Lower leg skin (tissue), 4 donors: ENCODE data around the gene XYLT1. TPM values are rescaled to one million over a fixed set of nuclear protein-coding genes. Genes with fewer than 3 reads are reported as not detected.

Experiments
- DNase-seq, 2 donors: peaks; one replicate each; pipeline ENCODE4 v3.0.0-alpha.2; 2019; ENCODE audit warnings: low spot score in 2 of 2
- H3K4me3 ChIP-seq: fragments of 200-600 bp; sonication (generic); 2 replicates; pipeline ENCODE4 v1.5.1; 2017; ENCODE audit warnings: mild to moderate bottlenecking, low read depth; ENCODE audit not compliant: poor library complexity, severe bottlenecking
- CTCF ChIP-seq, 3 donors: fragments of 450-650 bp; IDR thresholded peaks; one replicate each; pipeline ENCODE4 v1.5.1; 2016; ENCODE audit warnings: antibody characterized with exemption in 3 of 3, mild to moderate bottlenecking in 3 of 3, moderate library complexity in 2 of 3
- POLR2A ChIP-seq, 2 donors: fragments of 450-650 bp; IDR thresholded peaks; one replicate each; pipeline ENCODE4 v1.6.1; 2016 to 2017; ENCODE audit warnings: antibody characterized with exemption in 2 of 2, mild to moderate bottlenecking in 1 of 2, moderate library complexity in 1 of 2
- WGBS, 2 donors: methylation state at CpG; one replicate each; pipeline ENCODE4 v1.1.5; 2018; 5-methylcytosine and 5-hydroxymethylcytosine counted together
- intact Hi-C: fragments of 100-400 bp; cut with DNase I; formaldehyde crosslinking; loops from one replicate; pipeline ENCODE4 v1.15.0; 2023; ENCODE audit warnings: low total_unique reads
- total RNA-seq, 4 donors: library from RNA; depleted of rRNA; stranded (reverse); fragments of >200 nt; gene quantifications; one replicate each; pipeline ENCODE4 v1.1.0, GENCODE V29; 2016

XYLT1 gene
- total RNA-seq, 4 donors from 2014 or later = 17.2 to 20.3 (median 19.7) TPM

DNA sequence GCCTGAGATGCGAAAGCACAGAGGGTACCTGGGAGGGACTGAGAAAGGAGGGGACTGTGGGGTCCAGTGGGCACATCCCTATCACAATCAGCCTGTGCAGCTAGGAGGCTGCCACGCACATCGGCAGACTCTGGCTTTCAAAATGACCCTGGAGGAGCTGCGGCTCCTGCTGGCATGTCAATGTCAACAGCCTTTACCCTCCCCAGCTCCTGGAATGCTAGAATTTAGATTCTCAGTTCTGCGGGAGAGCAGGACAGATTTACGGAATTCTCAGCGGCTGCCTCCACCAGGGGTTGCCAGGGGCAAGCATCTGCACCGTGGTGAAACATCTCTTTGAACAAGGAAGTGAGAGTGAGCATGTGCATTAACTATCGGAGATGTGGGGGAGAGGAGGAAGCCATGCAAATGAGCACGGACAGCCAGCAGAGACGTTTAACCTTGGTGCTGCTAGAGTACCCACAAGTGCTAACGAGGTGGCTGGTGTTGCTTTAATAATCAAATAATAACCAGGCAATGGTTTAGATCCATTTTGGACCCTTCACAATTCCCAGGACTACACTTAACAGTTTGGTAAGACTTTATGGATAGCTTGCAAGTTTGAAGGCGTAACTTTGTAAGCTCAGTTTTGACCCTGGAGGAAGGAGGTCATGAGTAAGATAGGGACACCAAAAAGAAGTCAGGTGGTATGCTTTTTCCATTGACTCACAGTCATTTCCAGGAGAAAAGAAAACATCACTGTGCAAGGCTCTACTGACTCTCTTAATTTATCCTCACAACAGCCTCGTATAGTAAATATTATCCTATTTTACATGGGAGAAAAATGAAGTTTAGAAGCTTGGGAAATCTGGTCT is 54.1 kb downstream of the XYLT1 start:
- intact Hi-C loops = no loop called here
- peak in 1 of 2 donors; percentile 39 for DNase-seq
- WGBS, 2 donors = 30 to 36% methylated on average over 14 of the region's 14 CpGs
- H3K4me3 ChIP-seq = no peak overlapping the region
- TF ChIP-seq CTCF (IDR thresholded peaks at IDR 0.05) (no peak), POLR2A (IDR thresholded peaks at IDR 0.05) (no peak)

GRCh38 chr16:17414916-17415315 is 55.8 kb downstream of the XYLT1 start:
- 93 to 95% methylated on average over 8 of the region's 8 CpGs for WGBS, 2 donors

GRCh38 chr16:17414421-17414820 is 56.3 kb downstream of the XYLT1 start:
- H3K4me3 ChIP-seq = no peak overlapping the region
- no peak for DNase-seq
- WGBS, 2 donors = 76% methylated on average over 8 of the region's 8 CpGs
- intact Hi-C loops = no loop called here
- TF ChIP-seq POLR2A (IDR thresholded peaks at IDR 0.05) (no peak), CTCF (IDR thresholded peaks at IDR 0.05) (no peak)

More at GRCh38 chr16:17414916-17415315, 55.8 kb downstream of the XYLT1 start:
- intact Hi-C loops = no loop called here
- H3K4me3 ChIP-seq = no peak overlapping the region
- no peak for TF ChIP-seq CTCF (IDR thresholded peaks at IDR 0.05)
- TF ChIP-seq POLR2A (IDR thresholded peaks at IDR 0.05) = no peak
- DNase-seq = no peak

- DNase-seq = no peak
- TF ChIP-seq CTCF (IDR thresholded peaks at IDR 0.05) (no peak), POLR2A (IDR thresholded peaks at IDR 0.05) (no peak)
- intact Hi-C loops = no loop called here
- 93 to 98% methylated on average over 4 of the region's 4 CpGs for WGBS, 2 donors
- no peak overlapping the region for H3K4me3 ChIP-seq
Observed at GRCh38 chr16:17413508-17413907, 57.3 kb downstream of the XYLT1 start.

DNA sequence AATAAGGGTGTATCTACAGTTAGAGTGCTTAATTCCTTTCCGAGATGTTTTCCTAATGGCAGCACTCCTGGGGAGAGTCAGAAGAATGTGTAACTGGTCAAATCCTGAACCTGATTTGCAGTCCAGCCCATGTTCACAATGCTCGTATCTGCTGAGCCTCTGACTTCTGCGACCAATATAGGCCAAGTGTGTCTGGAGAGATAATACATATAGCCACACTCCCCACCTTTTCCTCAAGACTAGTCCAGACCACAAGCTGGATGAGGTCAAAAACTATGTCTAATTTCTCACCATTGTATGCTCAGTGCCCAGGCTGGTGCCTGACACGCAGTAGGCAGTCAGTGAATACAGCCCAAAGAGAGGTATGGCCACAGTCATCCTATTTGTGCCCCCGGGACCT is 58.0 kb downstream of the XYLT1 start:
- intact Hi-C loops = no loop called here
- 87 to 89% methylated on average over 5 of the region's 5 CpGs for WGBS, 2 donors
- no peak for TF ChIP-seq POLR2A (IDR thresholded peaks at IDR 0.05)
- no peak for TF ChIP-seq CTCF (IDR thresholded peaks at IDR 0.05)
- DNase-seq = no peak
- no peak overlapping the region for H3K4me3 ChIP-seq
